ENCODE measurements around the gene RIMS1.

Gene RIMS1

GRCh38 chr6:72094506-72094905, 208.2 kb downstream of the RIMS1 start:
- no peak for DNase-seq

GRCh38 chr6:72102561-72102960, 216.2 kb downstream of the RIMS1 start:
- no peak for DNase-seq

- DNase-seq = no peak
These were observed 225.3 kb downstream of the RIMS1 start for GRCh38 chr6:72111611-72112010.

GRCh38 chr6:72130327-72130726, 244.0 kb downstream of the RIMS1 start:
- no peak for DNase-seq

GRCh38 chr6:72132427-72132826, 246.1 kb downstream of the RIMS1 start:
- no peak for DNase-seq

- no peak for DNase-seq
These were observed 246.5 kb downstream of the RIMS1 start for GRCh38 chr6:72132851-72133250.

- no peak for DNase-seq
These were observed 247.0 kb downstream of the RIMS1 start for GRCh38 chr6:72133324-72133723.

GRCh38 chr6:72140795-72141194, 254.4 kb downstream of the RIMS1 start:
- no peak for DNase-seq

GRCh38 chr6:72149715-72150114, 263.4 kb downstream of the RIMS1 start:
- DNase-seq = no peak

GRCh38 chr6:72151742-72152141, 265.4 kb downstream of the RIMS1 start:
- DNase-seq = no peak

- no peak for DNase-seq
These were observed 289.6 kb downstream of the RIMS1 start for GRCh38 chr6:72175916-72176315.

- DNase-seq = peak; percentile 54
These were observed 296.2 kb downstream of the RIMS1 start for GRCh38 chr6:72182337-72183246.

- DNase-seq = no peak
These were observed 317.6 kb downstream of the RIMS1 start for GRCh38 chr6:72203983-72204382.

GRCh38 chr6:72205500-72205899, 319.1 kb downstream of the RIMS1 start:
- DNase-seq = no peak

- DNase-seq = no peak
These were observed 320.3 kb downstream of the RIMS1 start for GRCh38 chr6:72206606-72207005.

GRCh38 chr6:72212686-72213085, 326.3 kb downstream of the RIMS1 start:
- DNase-seq = no peak

- DNase-seq = no peak
These were observed 327.3 kb downstream of the RIMS1 start for GRCh38 chr6:72213654-72214053.

- DNase-seq = no peak
These were observed 330.1 kb downstream of the RIMS1 start for GRCh38 chr6:72216222-72217068.

GRCh38 chr6:72217626-72218025, 331.3 kb downstream of the RIMS1 start:
- DNase-seq = no peak

GRCh38 chr6:72218125-72218524, 331.8 kb downstream of the RIMS1 start:
- peak; percentile 67 for DNase-seq

- no peak for DNase-seq
These were observed 333.2 kb downstream of the RIMS1 start for GRCh38 chr6:72219536-72219935.

GRCh38 chr6:72238021-72238420, 351.7 kb downstream of the RIMS1 start:
- no peak for DNase-seq

- DNase-seq = no peak
These were observed 352.6 kb downstream of the RIMS1 start for GRCh38 chr6:72238900-72239299.

- no peak for DNase-seq
These were observed 359.2 kb downstream of the RIMS1 start for GRCh38 chr6:72245565-72245964.
